GM19395 (cell line): ENCODE measurements around the gene TRPM5.

Source experiments
- ATAC-seq: cut with Tn5 transposase; IDR thresholded peaks from one replicate; pipeline ENCODE4 v1.9.1; 2021; ENCODE audit warnings: mild to moderate bottlenecking, moderate library complexity; ENCODE audit not compliant: unreplicated experiment

Gene TRPM5

GRCh38 chr11:2470495-2470894, 26.2 kb upstream of the TRPM5 start:
- no peak for ATAC-seq

- ATAC-seq = no peak
These were observed 24.3 kb upstream of the TRPM5 start for GRCh38 chr11:2468363-2469235.

GRCh38 chr11:2467695-2468055, 23.4 kb upstream of the TRPM5 start:
- ATAC-seq = no peak

GRCh38 chr11:2466869-2467694, 22.8 kb upstream of the TRPM5 start:
- no peak for ATAC-seq

GRCh38 chr11:2466069-2466801, 21.9 kb upstream of the TRPM5 start:
- ATAC-seq = no peak

- ATAC-seq = no peak
These were observed 21.1 kb upstream of the TRPM5 start for GRCh38 chr11:2465202-2466068.

- no peak for ATAC-seq
These were observed 20.3 kb upstream of the TRPM5 start for GRCh38 chr11:2464451-2465165.

- ATAC-seq = no peak
These were observed 19.5 kb upstream of the TRPM5 start for GRCh38 chr11:2463766-2464277.

- no peak for ATAC-seq
These were observed 18.9 kb upstream of the TRPM5 start for GRCh38 chr11:2462986-2463765.

GRCh38 chr11:2462543-2462985, 18.2 kb upstream of the TRPM5 start:
- ATAC-seq = no peak

- ATAC-seq = no peak
These were observed 17.7 kb upstream of the TRPM5 start for GRCh38 chr11:2461956-2462542.

GRCh38 chr11:2461253-2461955, 17.1 kb upstream of the TRPM5 start:
- ATAC-seq = no peak

- no peak for ATAC-seq
These were observed 16.4 kb upstream of the TRPM5 start for GRCh38 chr11:2460540-2461252.

GRCh38 chr11:2459796-2460531, 15.7 kb upstream of the TRPM5 start:
- no peak for ATAC-seq

- no peak for ATAC-seq
These were observed 14.9 kb upstream of the TRPM5 start for GRCh38 chr11:2459016-2459725.

- no peak for ATAC-seq
These were observed 14.0 kb upstream of the TRPM5 start for GRCh38 chr11:2458321-2458720.
